GM12878 (cell line): ENCODE measurements around the gene CNTNAP5. TPM values are rescaled to one million over a fixed set of nuclear protein-coding genes. Genes with fewer than 3 reads are reported as not detected.

Experiments used
- ATAC-seq: fragments of 200-7000 bp; cut with Tn5 transposase; 3 replicates; pipeline ENCODE4 v1.9.1; 2020; ENCODE audit warnings: mild to moderate bottlenecking, moderate library complexity
- BruUV-seq: library from RNA; stranded (reverse); fragments of 400-500 nt; replicated peaks from 2 replicates; lab custom pipeline; 2021; lab: Mats Ljungman, UMichigan
- CTCF ChIA-PET: fragments of 300-600 bp; sonication (Branson Sonifier 250); formaldehyde crosslinking; extraction: SDS; loops from one replicate; lab custom pipeline; 2021; ENCODE audit warnings: inconsistent platforms; lab: Yijun Ruan, JAX
- POLR2A ChIA-PET: fragments of 350-600 bp; formaldehyde crosslinking; extraction: SDS; loops from one replicate; lab custom pipeline; 2021; ENCODE audit warnings: inconsistent platforms; lab: Charles Lee
- RAD21 ChIA-PET: fragments of 300-600 bp; sonication (Branson Sonifier 250); formaldehyde crosslinking; loops from one replicate; lab custom pipeline; 2023; ENCODE audit warnings: antibody characterized with exemption; ENCODE audit not compliant: unreplicated experiment; lab: Charles Lee
- SMC1A ChIA-PET: fragments of 300-600 bp; sonication (Branson Sonifier 250); formaldehyde crosslinking; loops from one replicate; lab custom pipeline; 2023; ENCODE audit not compliant: unreplicated experiment, uncharacterized antibody; lab: Charles Lee
- DNase-seq: peaks from one replicate; pipeline ENCODE4 v3.0.0-alpha.2; 2011; ENCODE audit warnings: low read depth, low spot score
- FAIRE-seq: peaks from 3 replicates; lab custom pipeline; 2011; peaks lifted over from hg19 to GRCh38; lab: Jason Lieb, UNC
- H2AFZ ChIP-seq: 2 replicates; pipeline ENCODE4 v1.6.0; 2011; ENCODE audit warnings: low read depth, low read length, control low read depth; ENCODE audit not compliant: control insufficient read depth
- H3K27ac ChIP-seq: 2 replicates; pipeline ENCODE4 v1.5.1; 2011; ENCODE audit warnings: control low read depth; ENCODE audit not compliant: control insufficient read depth, insufficient read depth
- H3K27me3 ChIP-seq, 2 experiments: replicated peaks in 1 of 2; 2 replicates each; pipeline versions ENCODE4 v1.6.0 to v1.6.1; 2011; ENCODE audit warnings: low read length in 1 of 2; ENCODE audit not compliant: control insufficient read depth in 2 of 2, insufficient read depth in 2 of 2
- H3K36me3 ChIP-seq, 2 experiments: 2 replicates each; pipeline ENCODE4 v1.5.1; 2011; ENCODE audit warnings: low read length in 1 of 2; ENCODE audit not compliant: control insufficient read depth in 2 of 2, insufficient read depth in 2 of 2
- H3K4me1 ChIP-seq: 2 replicates; pipeline ENCODE4 v1.6.1; 2011; ENCODE audit warnings: mild to moderate bottlenecking, low read length, moderate library complexity, mixed read lengths; ENCODE audit not compliant: control insufficient read depth, insufficient read depth
- H3K4me2 ChIP-seq: 2 replicates; pipeline ENCODE4 v1.6.0; 2011; ENCODE audit warnings: control low read depth; ENCODE audit not compliant: control insufficient read depth, insufficient read depth
- H3K4me3 ChIP-seq: fragments of 200-600 bp; sonication (generic); 2 replicates; pipeline ENCODE4 v1.5.1; 2016
- H3K79me2 ChIP-seq: 2 replicates; pipeline ENCODE4 v1.6.0; 2011; ENCODE audit warnings: low read length; ENCODE audit not compliant: control insufficient read depth, insufficient read depth
- H3K9ac ChIP-seq: 2 replicates; pipeline ENCODE4 v1.8.0; 2011; ENCODE audit warnings: low read length, control low read depth, mixed read lengths; ENCODE audit not compliant: control insufficient read depth, insufficient read depth
- H3K9me3 ChIP-seq: replicated peaks from 3 replicates; pipeline ENCODE4 v1.5.1; 2011; ENCODE audit warnings: mild to moderate bottlenecking, low read length; ENCODE audit not compliant: control insufficient read depth, insufficient read depth
- H4K20me1 ChIP-seq: 2 replicates; pipeline ENCODE4 v1.6.0; 2011; ENCODE audit not compliant: control insufficient read depth, insufficient read depth
- EED ChIP-seq: sonication (generic); IDR thresholded peaks from 2 replicates; pipeline ENCODE4 v1.6.1; 2016; ENCODE audit warnings: antibody characterized with exemption, low read depth
- EGR1 ChIP-seq, 2 experiments: IDR thresholded peaks; 1 replicate in 1 of 2; 2 replicates in 1 of 2; pipeline ENCODE4 v1.6.1; 2011 to 2012; ENCODE audit warnings: low read depth in 2 of 2, low read length in 2 of 2, borderline replicate concordance in 1 of 2, mild to moderate bottlenecking in 1 of 2, moderate library complexity in 1 of 2
- FOXK2 ChIP-seq: fragments of 450-650 bp; IDR thresholded peaks from 2 replicates; pipeline ENCODE4 v1.6.1; 2017; ENCODE audit warnings: mild to moderate bottlenecking, moderate library complexity
- HDAC2 ChIP-seq: fragments of 200-600 bp; sonication (generic); IDR thresholded peaks from 2 replicates; pipeline ENCODE4 v1.6.1; 2017
- HDGF ChIP-seq: fragments of 450-650 bp; IDR thresholded peaks from 2 replicates; pipeline ENCODE4 v1.6.1; 2016; ENCODE audit warnings: antibody characterized with exemption
- JUND ChIP-seq: IDR thresholded peaks from 2 replicates; pipeline ENCODE4 v1.6.1; 2012; ENCODE audit warnings: low read depth, mild to moderate bottlenecking, low read length, improper control_type of control experiment, moderate library complexity
- KAT2A ChIP-seq: conservative IDR thresholded peaks from 2 replicates; pipeline ENCODE4 v1.6.1; 2011; ENCODE audit warnings: low read depth, low read length; ENCODE audit not compliant: control insufficient read depth
- MYB ChIP-seq: fragments of 150-350 bp; IDR thresholded peaks from 2 replicates; pipeline ENCODE4 v1.6.1; 2014; ENCODE audit warnings: mild to moderate bottlenecking, low read depth, low read length, borderline replicate concordance
- PAX8 ChIP-seq: fragments of 450-650 bp; IDR thresholded peaks from 2 replicates; pipeline ENCODE4 v1.6.1; 2017; ENCODE audit warnings: mild to moderate bottlenecking, moderate library complexity
- RCOR1 ChIP-seq: conservative IDR thresholded peaks from 2 replicates; pipeline ENCODE4 v1.6.1; 2012; ENCODE audit warnings: low read depth, low read length, improper control_type of control experiment
- SIX5 ChIP-seq: IDR thresholded peaks from 2 replicates; pipeline ENCODE4 v1.6.1; 2011; ENCODE audit warnings: mild to moderate bottlenecking, low read depth, low read length, moderate library complexity; ENCODE audit not compliant: severe bottlenecking
- TARDBP ChIP-seq: IDR thresholded peaks from 2 replicates; pipeline ENCODE4 v1.6.1; 2016; ENCODE audit warnings: borderline replicate concordance
- WGBS: methylation state at CpG from one replicate; pipeline ENCODE4 v1.1.6; 2016; ENCODE audit warnings: low lambda C conversion rate; ENCODE audit not compliant: insufficient replicate concordance, insufficient coverage; ENCODE audit errors: missing lambda C conversion rate; 5-methylcytosine and 5-hydroxymethylcytosine counted together
- in situ Hi-C: fragments of 300-500 bp; cut with MboI; formaldehyde crosslinking; loops from 9 replicates; pipeline ENCODE4 v1.14.3; 2018; ENCODE audit warnings: mixed read lengths
- intact Hi-C: fragments of 100-400 bp; cut with micrococcal nuclease; formaldehyde crosslinking; loops from one replicate; pipeline ENCODE4 v1.14.2; 2022; ENCODE audit not compliant: unreplicated experiment
- polyA plus RNA-seq, 11 experiments: library from polyadenylated mRNA; depleted of rRNA in 4 of 11; unstranded in 6 of 11; stranded (reverse) in 5 of 11; fragments of >200 nt; fragmentation: Nextera tagmentation in 4 of 11; fragmentation: Illumina TruSeq in 1 of 11; extraction: Ambion mirVana in 4 of 11; extraction: Trizol in 1 of 11; gene quantifications; 1 replicate in 1 of 11; 2 replicates in 10 of 11; pipeline versions ENCODE4 v1.2.1 to v1.2.3, GENCODE V29; 2011 to 2016; ENCODE audit warnings: inconsistent platforms in 2 of 11, missing spikeins in 2 of 11, low read depth in 1 of 11
- total RNA-seq, 4 experiments: library from RNA; depleted of rRNA in 3 of 4; stranded (reverse); fragments of >200 nt in 3 of 4; fragmentation: Illumina TruSeq in 1 of 4; extraction: Trizol in 1 of 4; gene quantifications; 2 replicates each; pipeline versions ENCODE4 v1.2.1 to v1.2.3, GENCODE V29; 2013 to 2021
- TF ChIP-seq, protein P1 (sequence below): IDR thresholded peaks from 2 replicates; pipeline ENCODE4 v1.6.1; 2011; ENCODE audit warnings: mild to moderate bottlenecking, low read depth, low read length, moderate library complexity; ENCODE audit not compliant: insufficient replicate concordance
- TF ChIP-seq, protein P2 (sequence below): fragments of 450-650 bp; IDR thresholded peaks from 2 replicates; pipeline ENCODE4 v1.6.1; 2016; ENCODE audit warnings: mild to moderate bottlenecking
- TF ChIP-seq, protein P3 (sequence below): fragments of 450-650 bp; IDR thresholded peaks from 2 replicates; pipeline ENCODE4 v1.6.1; 2016; ENCODE audit warnings: mild to moderate bottlenecking, moderate library complexity, borderline replicate concordance
- TF ChIP-seq, protein P4 (sequence below): IDR thresholded peaks from 2 replicates; pipeline ENCODE4 v1.6.1; 2011; ENCODE audit warnings: low read depth, mild to moderate bottlenecking, low read length, moderate library complexity, borderline replicate concordance; ENCODE audit errors: extremely low read depth

Gene CNTNAP5
- total and polyA plus RNA-seq, 10 of the 15 experiments (the other 5 are each of a cell fraction or from before 2014, with no cell fraction given): not detected

DNA sequence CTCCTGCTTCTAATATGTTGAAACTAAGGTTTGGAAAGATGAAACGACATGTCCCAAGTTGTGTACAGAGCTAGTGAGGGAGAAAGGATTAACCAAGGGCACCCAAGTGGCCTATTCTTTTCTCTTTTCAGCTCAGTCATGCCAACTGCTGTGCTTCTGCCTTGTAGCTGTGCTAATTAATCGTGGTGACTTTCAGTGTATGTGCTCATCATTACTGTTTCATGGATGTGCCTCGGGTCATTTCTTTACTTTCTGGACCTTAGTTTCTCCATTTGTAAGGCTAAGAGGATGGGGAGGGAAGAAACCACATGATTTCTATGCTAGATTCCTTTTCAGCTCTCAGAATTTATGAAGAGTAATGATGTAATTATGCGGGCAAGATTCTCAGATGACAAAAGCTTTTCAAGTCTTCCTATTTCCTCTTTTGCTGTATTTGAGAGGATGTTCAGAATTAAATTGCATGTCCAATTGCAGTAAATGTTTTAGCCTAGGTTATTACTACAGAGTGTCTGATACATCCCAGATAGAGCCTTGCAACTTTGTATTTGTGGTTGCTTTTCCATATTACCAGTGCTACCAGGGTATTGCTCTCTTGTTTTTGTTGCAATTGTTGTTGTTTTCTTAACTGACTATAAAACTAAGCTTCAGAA is 621.2 kb downstream of the CNTNAP5 start:
- Histone ChIP-seq H3K27ac (no peak overlapping the region), H4K20me1 (no peaks in the 10 kb centered on the region), H3K79me2 (no peaks in the 10 kb centered on the region), H3K4me3 (no peak overlapping the region), H3K9me3 (no peaks in the 10 kb centered on the region), H3K4me1 (no peaks in the 10 kb centered on the region), H2AFZ (no peak overlapping the region), H3K4me2 (no peak overlapping the region), H3K27me3 (no peaks in the 10 kb centered on the region), H3K36me3 (no peaks in the 10 kb centered on the region), H3K9ac (no peak overlapping the region)
- no peak for FAIRE-seq
- ChIA-PET POLR2A (no interaction called here), RAD21 (interaction anchor here (0.6 kb wide), 1 partner anchor 1254 kb away, joined by 3 read pairs; no protein-coding TSS in a partner anchor), SMC1A (no interaction called here), CTCF (no interaction called here)
- WGBS: 28% methylated on average over 4 of the region's 4 CpGs
- ATAC-seq: no peak
- intact Hi-C loops: no loop called here
- no peak for DNase-seq
- in situ Hi-C loops: no loop called here
- TF ChIP-seq EED (no peak), SIX5 (no peak), KAT2A (no peak), FOXK2 (no peak), HDAC2 (no peak), PAX8 (no peak), TARDBP (no peak), MYB (no peak), JUND (no peak), EGR1 (IDR thresholded peaks at IDR 0.05; ENCODE audit: borderline replicate concordance in 1 of 2, low read depth in 2 of 2, low read length in 2 of 2) (no peak), RCOR1 (no peak), HDGF (no peak)
- TF ChIP-seq, protein P1, sequence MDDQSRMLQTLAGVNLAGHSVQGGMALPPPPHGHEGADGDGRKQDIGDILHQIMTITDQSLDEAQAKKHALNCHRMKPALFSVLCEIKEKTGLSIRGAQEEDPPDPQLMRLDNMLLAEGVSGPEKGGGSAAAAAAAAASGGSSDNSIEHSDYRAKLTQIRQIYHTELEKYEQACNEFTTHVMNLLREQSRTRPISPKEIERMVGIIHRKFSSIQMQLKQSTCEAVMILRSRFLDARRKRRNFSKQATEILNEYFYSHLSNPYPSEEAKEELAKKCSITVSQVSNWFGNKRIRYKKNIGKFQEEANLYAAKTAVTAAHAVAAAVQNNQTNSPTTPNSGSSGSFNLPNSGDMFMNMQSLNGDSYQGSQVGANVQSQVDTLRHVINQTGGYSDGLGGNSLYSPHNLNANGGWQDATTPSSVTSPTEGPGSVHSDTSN: no peak
- TF ChIP-seq, protein P2, sequence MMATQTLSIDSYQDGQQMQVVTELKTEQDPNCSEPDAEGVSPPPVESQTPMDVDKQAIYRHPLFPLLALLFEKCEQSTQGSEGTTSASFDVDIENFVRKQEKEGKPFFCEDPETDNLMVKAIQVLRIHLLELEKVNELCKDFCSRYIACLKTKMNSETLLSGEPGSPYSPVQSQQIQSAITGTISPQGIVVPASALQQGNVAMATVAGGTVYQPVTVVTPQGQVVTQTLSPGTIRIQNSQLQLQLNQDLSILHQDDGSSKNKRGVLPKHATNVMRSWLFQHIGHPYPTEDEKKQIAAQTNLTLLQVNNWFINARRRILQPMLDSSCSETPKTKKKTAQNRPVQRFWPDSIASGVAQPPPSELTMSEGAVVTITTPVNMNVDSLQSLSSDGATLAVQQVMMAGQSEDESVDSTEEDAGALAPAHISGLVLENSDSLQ: no peak
- TF ChIP-seq, protein P3, sequence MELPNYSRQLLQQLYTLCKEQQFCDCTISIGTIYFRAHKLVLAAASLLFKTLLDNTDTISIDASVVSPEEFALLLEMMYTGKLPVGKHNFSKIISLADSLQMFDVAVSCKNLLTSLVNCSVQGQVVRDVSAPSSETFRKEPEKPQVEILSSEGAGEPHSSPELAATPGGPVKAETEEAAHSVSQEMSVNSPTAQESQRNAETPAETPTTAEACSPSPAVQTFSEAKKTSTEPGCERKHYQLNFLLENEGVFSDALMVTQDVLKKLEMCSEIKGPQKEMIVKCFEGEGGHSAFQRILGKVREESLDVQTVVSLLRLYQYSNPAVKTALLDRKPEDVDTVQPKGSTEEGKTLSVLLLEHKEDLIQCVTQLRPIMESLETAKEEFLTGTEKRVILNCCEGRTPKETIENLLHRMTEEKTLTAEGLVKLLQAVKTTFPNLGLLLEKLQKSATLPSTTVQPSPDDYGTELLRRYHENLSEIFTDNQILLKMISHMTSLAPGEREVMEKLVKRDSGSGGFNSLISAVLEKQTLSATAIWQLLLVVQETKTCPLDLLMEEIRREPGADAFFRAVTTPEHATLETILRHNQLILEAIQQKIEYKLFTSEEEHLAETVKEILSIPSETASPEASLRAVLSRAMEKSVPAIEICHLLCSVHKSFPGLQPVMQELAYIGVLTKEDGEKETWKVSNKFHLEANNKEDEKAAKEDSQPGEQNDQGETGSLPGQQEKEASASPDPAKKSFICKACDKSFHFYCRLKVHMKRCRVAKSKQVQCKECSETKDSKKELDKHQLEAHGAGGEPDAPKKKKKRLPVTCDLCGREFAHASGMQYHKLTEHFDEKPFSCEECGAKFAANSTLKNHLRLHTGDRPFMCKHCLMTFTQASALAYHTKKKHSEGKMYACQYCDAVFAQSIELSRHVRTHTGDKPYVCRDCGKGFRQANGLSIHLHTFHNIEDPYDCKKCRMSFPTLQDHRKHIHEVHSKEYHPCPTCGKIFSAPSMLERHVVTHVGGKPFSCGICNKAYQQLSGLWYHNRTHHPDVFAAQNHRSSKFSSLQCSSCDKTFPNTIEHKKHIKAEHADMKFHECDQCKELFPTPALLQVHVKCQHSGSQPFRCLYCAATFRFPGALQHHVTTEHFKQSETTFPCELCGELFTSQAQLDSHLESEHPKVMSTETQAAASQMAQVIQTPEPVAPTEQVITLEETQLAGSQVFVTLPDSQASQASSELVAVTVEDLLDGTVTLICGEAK: no peak
- TF ChIP-seq, protein P4, sequence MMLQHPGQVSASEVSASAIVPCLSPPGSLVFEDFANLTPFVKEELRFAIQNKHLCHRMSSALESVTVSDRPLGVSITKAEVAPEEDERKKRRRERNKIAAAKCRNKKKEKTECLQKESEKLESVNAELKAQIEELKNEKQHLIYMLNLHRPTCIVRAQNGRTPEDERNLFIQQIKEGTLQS: no peak
- no TSS peak for BruUV-seq
